PC-3 (cell line): ENCODE measurements around the gene TSHZ2. TPM values are rescaled to one million over a fixed set of nuclear protein-coding genes. Genes with fewer than 3 reads are reported as not detected.

Experiments used
- ATAC-seq: fragments of 200-7000 bp; cut with Tn5 transposase; 2 replicates; pipeline ENCODE4 v1.9.1; 2020; ENCODE audit warnings: mild to moderate bottlenecking, moderate library complexity
- BruUV-seq: library from RNA; stranded (reverse); fragments of 400-500 nt; replicated peaks from 2 replicates; lab custom pipeline; 2021; lab: Mats Ljungman, UMichigan
- CTCF ChIA-PET: fragments of 300-600 bp; sonication (Branson Sonifier 250); formaldehyde crosslinking; loops from one replicate; lab custom pipeline; 2022; ENCODE audit warnings: antibody characterized with exemption; lab: Charles Lee
- POLR2A ChIA-PET: fragments of 300-600 bp; sonication (Branson Sonifier 250); formaldehyde crosslinking; loops from one replicate; lab custom pipeline; 2022; ENCODE audit warnings: antibody characterized with exemption; ENCODE audit not compliant: unreplicated experiment; lab: Charles Lee
- DNase-seq: peaks from one replicate; pipeline ENCODE4 v3.0.0-alpha.2; 2015
- H2AFZ ChIP-seq: fragments of 300-600 bp; sonication (generic); 2 replicates; pipeline ENCODE4 v1.6.0; 2016; ENCODE audit warnings: antibody characterized with exemption, low read length
- H3F3A ChIP-seq: fragments of 300-600 bp; sonication (generic); one replicate; pipeline ENCODE4 v1.6.0; 2017; ENCODE audit warnings: antibody characterized with exemption, low read length, control low read depth, mild to moderate bottlenecking; ENCODE audit not compliant: unreplicated experiment
- H3K27ac ChIP-seq: fragments of 300-600 bp; sonication (generic); 2 replicates; pipeline ENCODE4 v1.5.1; 2016; ENCODE audit warnings: mild to moderate bottlenecking, low read length
- H3K27me3 ChIP-seq: fragments of 300-600 bp; sonication (generic); 2 replicates; pipeline ENCODE4 v1.6.1; 2016; ENCODE audit warnings: low read length, mixed read lengths
- H3K36me3 ChIP-seq: fragments of 300-600 bp; sonication (generic); 2 replicates; pipeline ENCODE4 v1.6.1; 2016; ENCODE audit warnings: low read depth, mixed run types, low read length, mixed read lengths
- H3K4me1 ChIP-seq: fragments of 300-600 bp; sonication (generic); 2 replicates; pipeline ENCODE4 v1.5.1; 2016; ENCODE audit warnings: low read length; ENCODE audit not compliant: insufficient read depth
- H3K4me2 ChIP-seq: fragments of 300-600 bp; sonication (generic); 2 replicates; pipeline ENCODE4 v1.6.0; 2016; ENCODE audit warnings: low read length
- H3K4me3 ChIP-seq: fragments of 300-600 bp; sonication (generic); 2 replicates; pipeline ENCODE4 v1.5.1; 2016; ENCODE audit warnings: mild to moderate bottlenecking, low read length, mixed read lengths
- H3K79me2 ChIP-seq: fragments of 300-600 bp; sonication (generic); 2 replicates; pipeline ENCODE4 v1.6.1; 2017; ENCODE audit warnings: low read length, mixed read lengths
- H3K9ac ChIP-seq: fragments of 300-600 bp; sonication (generic); 2 replicates; pipeline ENCODE4 v1.6.0; 2016; ENCODE audit warnings: mild to moderate bottlenecking, low read length
- H3K9me2 ChIP-seq: fragments of 300-600 bp; sonication (generic); replicated peaks from 2 replicates; pipeline ENCODE4 v1.6.1; 2016; ENCODE audit warnings: mixed run types, low read length, mixed read lengths
- H3K9me3 ChIP-seq: fragments of 300-600 bp; sonication (generic); 2 replicates; pipeline ENCODE4 v1.6.1; 2016; ENCODE audit warnings: low read length, mixed read lengths
- H4K20me1 ChIP-seq: fragments of 300-600 bp; sonication (generic); 2 replicates; pipeline ENCODE4 v1.6.1; 2016; ENCODE audit warnings: low read length, mixed read lengths
- CTCF ChIP-seq: fragments of 300-600 bp; sonication (generic); conservative IDR thresholded peaks from 2 replicates; pipeline ENCODE4 v1.5.1; 2017; ENCODE audit warnings: antibody characterized with exemption, low read depth, mild to moderate bottlenecking, low read length
- EZH2 ChIP-seq: fragments of 300-600 bp; sonication (generic); IDR thresholded peaks from one replicate; pipeline ENCODE4 v1.6.1; 2017; ENCODE audit warnings: antibody characterized with exemption, mild to moderate bottlenecking, low read length; ENCODE audit not compliant: unreplicated experiment
- EZH2phosphoT487 ChIP-seq: fragments of 300-600 bp; sonication (generic); IDR thresholded peaks from 2 replicates; pipeline ENCODE4 v1.6.1; 2018; ENCODE audit warnings: mild to moderate bottlenecking, antibody characterized with exemption, low read length, borderline replicate concordance
- intact Hi-C: fragments of 100-400 bp; cut with micrococcal nuclease; formaldehyde crosslinking; loops from 2 replicates; pipeline ENCODE4 v1.9.0; 2023
- total RNA-seq: library from RNA; depleted of rRNA; stranded (reverse); fragments of >200 nt; gene quantifications from 2 replicates; pipeline ENCODE4 v1.2.3, GENCODE V29; 2014

The TSHZ2 gene
- total RNA-seq, 1 experiment from 2014 or later = not detected

DNA sequence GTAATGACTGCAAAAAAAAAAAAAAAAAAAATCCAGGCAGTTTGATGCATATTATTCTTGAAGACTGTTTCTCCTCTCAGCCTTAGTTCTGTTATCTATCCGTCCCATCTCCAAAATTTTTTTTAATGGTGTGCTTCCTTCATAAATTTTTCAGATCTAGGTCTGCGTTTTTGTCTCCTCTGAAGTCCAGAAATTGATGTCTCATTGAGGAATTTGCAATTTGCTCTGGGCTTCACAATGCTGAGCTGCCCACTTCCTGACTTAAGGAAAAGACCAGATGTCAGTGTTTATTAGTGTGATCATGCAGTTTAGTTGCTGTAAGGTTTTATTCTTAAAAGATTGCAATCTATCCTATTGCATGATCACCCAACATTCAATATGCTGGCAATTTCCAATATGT, 323.9 kb downstream of the TSHZ2 start:
- no peak overlapping the region for H3K27ac ChIP-seq
- no peaks in the 10 kb centered on the region for H3K9me2 ChIP-seq
- no peak overlapping the region for H2AFZ ChIP-seq
- no peak for DNase-seq
- H3K27me3 ChIP-seq = peaks cover 74% of the 10 kb centered on the region
- no peak overlapping the region for H3K4me2 ChIP-seq
- ATAC-seq = no peak
- no peaks in the 10 kb centered on the region for H3K4me1 ChIP-seq
- ChIA-PET CTCF (no interaction called here), POLR2A (no interaction called here)
- no TSS peak for BruUV-seq
- no peaks in the 10 kb centered on the region for H4K20me1 ChIP-seq
- TF ChIP-seq EZH2phosphoT487 (no peak), CTCF (no peak), EZH2 (no peak)
- no peak overlapping the region for H3K4me3 ChIP-seq
- H3K36me3 ChIP-seq = no peaks in the 10 kb centered on the region
- no peaks in the 10 kb centered on the region for H3K79me2 ChIP-seq
- no peaks in the 10 kb centered on the region for H3K9me3 ChIP-seq
- no peaks in the 10 kb centered on the region for H3F3A ChIP-seq
- no peak overlapping the region for H3K9ac ChIP-seq
- intact Hi-C loops = no loop called here

DNA sequence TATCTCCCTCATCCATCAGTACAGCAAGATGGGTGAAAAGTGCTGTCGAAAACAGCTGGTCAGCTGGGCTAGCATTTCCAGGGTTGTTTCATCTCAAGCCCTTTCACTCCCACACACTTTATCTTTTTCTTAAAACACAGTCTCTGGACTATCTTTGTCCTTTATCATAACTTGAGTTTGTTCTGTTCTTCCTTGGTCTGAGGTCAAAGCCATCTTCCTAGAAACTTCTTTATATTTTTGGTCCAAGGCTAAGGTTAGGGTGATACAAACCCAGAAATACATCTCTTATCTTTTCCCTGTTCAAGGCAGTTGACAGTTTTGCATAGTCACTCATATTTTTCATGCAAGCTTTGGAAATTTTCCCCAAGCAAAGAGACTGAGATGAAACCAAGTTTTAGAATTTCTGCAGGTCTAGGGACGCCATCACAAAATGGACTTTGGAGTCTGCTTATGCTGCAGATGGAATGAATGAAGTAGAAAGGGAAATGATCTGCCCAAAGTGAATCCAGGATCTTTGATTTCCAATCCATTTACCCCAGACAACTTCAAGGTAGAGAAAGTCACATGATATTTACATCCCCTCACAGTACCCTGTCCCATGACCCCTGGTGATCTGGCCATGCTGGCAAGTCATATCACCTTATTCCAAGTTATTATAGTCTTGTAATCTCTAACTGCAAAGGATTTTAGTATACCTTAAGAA, 324.4 kb downstream of the TSHZ2 start:
- H3K9me3 ChIP-seq = no peaks in the 10 kb centered on the region
- no peak overlapping the region for H3K9ac ChIP-seq
- no peaks in the 10 kb centered on the region for H3F3A ChIP-seq
- ATAC-seq (no peak), DNase-seq (no peak)
- no peak overlapping the region for H3K4me3 ChIP-seq
- no TSS peak for BruUV-seq
- H3K4me2 ChIP-seq = no peak overlapping the region
- no peaks in the 10 kb centered on the region for H3K79me2 ChIP-seq
- no peak overlapping the region for H2AFZ ChIP-seq
- H3K36me3 ChIP-seq = no peaks in the 10 kb centered on the region
- peaks cover 80% of the 10 kb centered on the region for H3K27me3 ChIP-seq
- no peak overlapping the region for H3K27ac ChIP-seq
- intact Hi-C loops = no loop called here
- POLR2A ChIA-PET = no interaction called here
- CTCF ChIA-PET = no interaction called here
- H4K20me1 ChIP-seq = no peaks in the 10 kb centered on the region
- H3K4me1 ChIP-seq = no peaks in the 10 kb centered on the region
- TF ChIP-seq CTCF = no peak
- TF ChIP-seq EZH2 = no peak
- TF ChIP-seq EZH2phosphoT487 = no peak
- H3K9me2 ChIP-seq = no peaks in the 10 kb centered on the region

- DNase-seq = no peak
- ChIA-PET POLR2A (no interaction called here), CTCF (no interaction called here)
- no peaks in the 10 kb centered on the region for H3F3A ChIP-seq
- H3K4me3 ChIP-seq = no peak overlapping the region
- no peak overlapping the region for H2AFZ ChIP-seq
- no peaks in the 10 kb centered on the region for H3K79me2 ChIP-seq
- H3K4me1 ChIP-seq = no peaks in the 10 kb centered on the region
- H3K27me3 ChIP-seq = peaks cover 86% of the 10 kb centered on the region
- no peaks in the 10 kb centered on the region for H4K20me1 ChIP-seq
- H3K4me2 ChIP-seq = no peak overlapping the region
- BruUV-seq = no TSS peak
- H3K9me3 ChIP-seq = no peaks in the 10 kb centered on the region
- no peak overlapping the region for H3K27ac ChIP-seq
- no peak overlapping the region for H3K9ac ChIP-seq
- ATAC-seq = no peak
- no peaks in the 10 kb centered on the region for H3K9me2 ChIP-seq
- H3K36me3 ChIP-seq = no peaks in the 10 kb centered on the region
- TF ChIP-seq CTCF = no peak
- TF ChIP-seq EZH2 = no peak
- TF ChIP-seq EZH2phosphoT487 = no peak
- intact Hi-C loops = no loop called here
Measured at GRCh38 chr20:53297154-53297529, 325.0 kb downstream of the TSHZ2 start.
